GM12864 (cell line): ENCODE results near the gene CYP4A11.
"Not testable (repeated sequence)": the region's sequence is repeated elsewhere in the genome, so short reads cannot be mapped to it uniquely, and the experiment has no call there.

Source experiments
- DNase-seq: peaks from one replicate; pipeline ENCODE4 v3.0.0-alpha.2; 2011; ENCODE audit warnings: low read depth
- H3K4me3 ChIP-seq: 2 replicates; pipeline ENCODE4 v1.5.1; 2011; ENCODE audit warnings: mild to moderate bottlenecking, low read depth, low read length, control low read depth
- TF ChIP-seq, protein P1 (sequence below): IDR thresholded peaks from 2 replicates; pipeline ENCODE4 v1.5.1; 2011; ENCODE audit warnings: low read depth, mild to moderate bottlenecking, moderate library complexity, low read length, control low read depth, inconsistent platforms; ENCODE audit errors: missing control alignments

Gene CYP4A11

DNA sequence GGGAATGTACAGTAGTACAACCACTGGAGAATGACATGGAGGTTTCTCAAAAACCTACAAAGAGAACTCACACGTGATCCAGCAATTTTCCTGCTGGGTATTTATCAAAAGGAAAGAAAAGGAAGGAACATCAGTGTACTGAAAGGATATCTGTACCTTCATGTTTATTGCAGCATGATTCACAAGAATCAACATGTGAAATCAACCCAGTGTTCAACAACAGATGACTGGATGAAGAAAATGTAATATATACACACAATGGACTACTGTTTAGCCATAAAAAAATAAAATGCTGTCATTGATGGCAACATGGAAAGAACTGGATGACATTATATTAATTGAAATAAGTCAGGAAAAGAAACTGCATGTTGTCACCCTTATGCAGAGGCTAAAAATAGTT is 19.0 kb upstream of the CYP4A11 start:
- no peak overlapping the region for H3K4me3 ChIP-seq
- no peak for DNase-seq
- TF ChIP-seq, protein P1, sequence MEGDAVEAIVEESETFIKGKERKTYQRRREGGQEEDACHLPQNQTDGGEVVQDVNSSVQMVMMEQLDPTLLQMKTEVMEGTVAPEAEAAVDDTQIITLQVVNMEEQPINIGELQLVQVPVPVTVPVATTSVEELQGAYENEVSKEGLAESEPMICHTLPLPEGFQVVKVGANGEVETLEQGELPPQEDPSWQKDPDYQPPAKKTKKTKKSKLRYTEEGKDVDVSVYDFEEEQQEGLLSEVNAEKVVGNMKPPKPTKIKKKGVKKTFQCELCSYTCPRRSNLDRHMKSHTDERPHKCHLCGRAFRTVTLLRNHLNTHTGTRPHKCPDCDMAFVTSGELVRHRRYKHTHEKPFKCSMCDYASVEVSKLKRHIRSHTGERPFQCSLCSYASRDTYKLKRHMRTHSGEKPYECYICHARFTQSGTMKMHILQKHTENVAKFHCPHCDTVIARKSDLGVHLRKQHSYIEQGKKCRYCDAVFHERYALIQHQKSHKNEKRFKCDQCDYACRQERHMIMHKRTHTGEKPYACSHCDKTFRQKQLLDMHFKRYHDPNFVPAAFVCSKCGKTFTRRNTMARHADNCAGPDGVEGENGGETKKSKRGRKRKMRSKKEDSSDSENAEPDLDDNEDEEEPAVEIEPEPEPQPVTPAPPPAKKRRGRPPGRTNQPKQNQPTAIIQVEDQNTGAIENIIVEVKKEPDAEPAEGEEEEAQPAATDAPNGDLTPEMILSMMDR, result no peak

DNA sequence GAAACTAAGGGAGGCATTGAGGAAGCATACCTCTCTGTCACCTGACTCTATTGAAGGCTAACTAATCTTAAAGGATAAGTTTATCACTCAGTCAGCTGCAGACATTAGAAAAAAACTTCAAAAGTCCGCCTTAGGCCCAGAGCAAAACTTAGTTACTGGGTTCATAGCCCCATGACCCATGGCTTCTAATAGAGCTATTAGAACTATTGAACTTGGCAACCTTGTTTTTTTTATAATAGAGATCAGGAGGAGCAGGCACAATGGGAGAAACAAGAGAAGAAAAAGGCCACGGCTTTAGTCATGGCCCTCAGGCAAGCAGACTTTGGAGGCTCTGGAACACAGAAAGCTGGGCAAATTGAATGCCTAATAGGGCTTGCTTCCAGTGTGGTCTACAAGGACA is 13.8 kb upstream of the CYP4A11 start:
- not testable (repeated sequence) for H3K4me3 ChIP-seq, DNase-seq

DNA sequence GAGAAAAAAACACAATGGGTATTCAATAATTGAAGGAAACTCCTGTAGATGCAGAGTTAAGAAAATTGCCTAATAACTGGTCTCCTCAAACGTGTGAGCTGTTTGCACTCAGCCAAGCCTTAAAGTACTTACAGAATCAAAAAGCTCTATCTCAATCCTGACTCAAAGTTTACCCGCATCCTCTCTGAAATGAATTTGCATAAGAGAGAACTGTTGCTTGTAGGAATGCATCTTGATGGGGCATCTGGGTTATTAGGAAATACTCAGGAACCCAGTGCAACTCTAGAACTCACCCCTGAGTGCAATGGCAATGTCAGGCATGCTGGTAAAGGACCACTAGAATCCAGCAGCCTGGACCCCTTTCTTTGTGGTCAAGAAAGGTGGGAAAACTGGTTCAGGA is 12.6 kb upstream of the CYP4A11 start:
- H3K4me3 ChIP-seq, DNase-seq: not testable (repeated sequence)

DNA sequence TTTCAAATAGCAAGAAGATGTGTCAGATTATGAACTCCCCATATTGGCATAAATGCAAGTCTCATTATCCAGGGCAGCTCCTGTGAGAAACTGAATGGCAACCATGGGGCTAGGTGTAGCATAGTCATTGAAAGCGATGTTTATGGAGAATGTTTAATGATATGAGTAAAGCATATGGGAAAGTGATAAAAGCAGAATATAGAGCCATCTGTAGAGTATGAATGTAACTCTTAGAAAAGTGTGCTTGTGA is 8.1 kb upstream of the CYP4A11 start:
- not testable (repeated sequence) for DNase-seq, H3K4me3 ChIP-seq

DNA sequence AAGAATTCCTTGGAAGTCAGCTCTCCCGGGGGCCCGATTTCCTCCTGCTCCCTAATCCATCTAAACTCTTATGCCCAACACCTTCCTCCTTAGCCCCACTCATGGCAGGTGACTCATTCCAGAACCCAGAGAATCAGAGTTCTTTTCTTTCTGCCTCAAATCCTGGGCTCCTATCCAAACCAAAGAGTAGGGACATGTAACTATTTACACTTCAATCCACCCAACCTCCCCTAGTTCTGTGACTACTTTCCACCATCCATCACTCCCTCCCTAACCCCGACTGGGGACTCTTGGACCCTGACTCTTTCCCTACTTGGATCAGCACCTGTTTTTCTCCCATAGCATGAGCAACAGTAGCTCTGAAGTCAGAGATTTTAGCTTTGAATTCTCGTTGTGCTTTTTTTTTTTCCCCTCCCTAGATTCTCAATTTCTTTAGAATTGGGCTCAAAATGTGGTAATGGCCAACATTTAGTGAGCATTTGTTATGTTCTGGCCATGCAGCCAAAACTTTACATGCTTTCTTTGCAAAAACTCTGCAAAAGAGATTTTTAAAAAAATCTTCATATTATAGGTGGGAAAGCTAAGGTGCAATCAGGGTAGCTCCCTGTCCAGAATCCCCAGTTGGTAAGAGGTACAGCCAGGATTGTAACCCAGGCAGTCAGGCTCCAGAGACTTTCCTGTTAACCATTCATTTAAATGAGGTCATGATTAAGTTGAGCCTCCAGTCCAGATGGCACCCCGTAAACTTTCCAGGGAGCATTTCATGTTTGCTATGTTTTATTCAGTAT is 7.5 kb upstream of the CYP4A11 start:
- no peak for DNase-seq
- H3K4me3 ChIP-seq, result no peak overlapping the region
- TF ChIP-seq, protein P1, result no peak

DNA sequence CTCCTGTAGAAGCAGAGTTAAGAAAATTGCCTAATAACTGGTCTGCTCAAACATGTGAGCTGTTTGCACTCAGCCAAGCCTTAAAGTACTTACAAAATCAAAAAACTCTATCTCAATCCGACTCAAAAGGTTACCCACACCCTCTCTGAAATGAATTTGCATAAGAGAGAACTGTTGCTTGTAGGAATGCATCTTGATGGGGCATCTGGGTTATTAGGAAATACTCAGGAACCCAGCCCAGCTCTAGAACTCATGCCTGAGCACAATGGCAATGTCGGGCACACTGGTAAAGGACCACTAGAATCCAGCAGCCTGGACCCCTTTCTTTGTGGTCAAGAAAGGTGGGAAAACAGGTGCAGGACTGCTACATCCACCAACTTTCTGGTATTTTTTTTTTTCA is 6.4 kb upstream of the CYP4A11 start:
- H3K4me3 ChIP-seq, DNase-seq: not testable (repeated sequence)

DNA sequence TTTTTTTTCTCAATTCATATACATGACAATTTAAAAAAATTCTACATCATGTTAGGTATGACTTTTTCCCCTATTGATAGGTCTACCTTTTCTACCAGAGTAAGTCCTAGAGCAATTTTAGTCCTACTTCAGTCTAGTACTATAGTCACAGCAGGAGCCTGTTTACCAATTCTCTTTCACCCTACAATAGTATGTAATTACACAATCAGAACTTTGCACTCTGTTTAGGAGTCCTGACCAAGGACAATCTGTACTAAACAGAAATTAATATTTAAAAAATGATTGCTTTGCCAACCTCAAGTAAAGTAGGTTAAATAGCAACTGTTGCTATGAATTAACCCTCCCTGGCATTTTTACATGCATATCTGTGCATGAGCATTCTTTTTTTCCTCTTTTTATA is 810 bp upstream of the CYP4A11 start:
- no peak for DNase-seq
- TF ChIP-seq, protein P1, result no peak
- H3K4me3 ChIP-seq, result no peak overlapping the region

DNA sequence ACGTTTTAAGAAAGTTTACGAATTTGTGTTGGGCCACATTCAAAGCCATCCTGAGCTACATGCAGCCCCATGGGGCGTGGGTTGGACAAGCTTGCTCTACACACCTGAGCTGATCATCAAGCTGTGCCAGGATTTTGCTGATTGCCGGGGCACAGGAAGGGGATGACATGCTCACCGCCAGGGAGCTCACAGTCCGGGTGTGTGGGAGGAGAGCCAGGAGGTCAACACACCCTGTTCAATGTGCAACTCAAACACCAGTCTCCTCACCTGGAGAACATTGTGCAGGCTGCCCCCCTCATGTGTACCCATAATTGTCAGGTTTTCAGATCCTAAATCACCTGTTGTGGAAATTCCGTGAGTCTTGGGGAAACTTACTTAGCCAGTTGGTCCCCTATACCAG is 969 bp downstream of the CYP4A11 start:
- no peak overlapping the region for H3K4me3 ChIP-seq
- TF ChIP-seq, protein P1, result no peak
- DNase-seq, result no peak

DNA sequence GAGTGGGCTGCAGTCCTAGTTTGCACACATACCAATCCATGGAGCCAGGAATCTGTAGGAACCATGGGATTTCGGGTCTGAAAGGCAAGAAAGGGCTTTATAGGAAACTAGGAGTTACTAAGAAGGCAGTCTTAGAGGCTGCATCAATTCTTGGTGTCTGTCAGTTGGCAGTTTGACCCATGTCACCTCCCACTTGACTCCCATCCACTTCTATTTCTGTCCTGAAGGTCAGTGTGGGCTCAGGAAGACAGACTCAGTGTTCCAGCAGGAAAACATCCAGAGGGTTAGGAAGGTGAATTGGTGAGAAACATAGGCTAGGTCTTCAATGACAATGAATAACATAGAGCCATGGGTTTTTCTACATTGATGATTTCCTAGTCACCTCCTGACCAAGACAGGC is 4.0 kb downstream of the CYP4A11 start:
- TF ChIP-seq, protein P1, result no peak

More for the DNA sequence above, 4.0 kb downstream of the CYP4A11 start:
- no peak overlapping the region for H3K4me3 ChIP-seq
- no peak for DNase-seq
